ENCODE results near the gene SAMD3.
A peak's percentile ranks its signal among the peaks of the same experiment; 100 is the strongest.
"Not testable (repeated sequence)": the region's sequence is repeated elsewhere in the genome, so short reads cannot be mapped to it uniquely, and the experiment has no call there.

Gene SAMD3

DNA sequence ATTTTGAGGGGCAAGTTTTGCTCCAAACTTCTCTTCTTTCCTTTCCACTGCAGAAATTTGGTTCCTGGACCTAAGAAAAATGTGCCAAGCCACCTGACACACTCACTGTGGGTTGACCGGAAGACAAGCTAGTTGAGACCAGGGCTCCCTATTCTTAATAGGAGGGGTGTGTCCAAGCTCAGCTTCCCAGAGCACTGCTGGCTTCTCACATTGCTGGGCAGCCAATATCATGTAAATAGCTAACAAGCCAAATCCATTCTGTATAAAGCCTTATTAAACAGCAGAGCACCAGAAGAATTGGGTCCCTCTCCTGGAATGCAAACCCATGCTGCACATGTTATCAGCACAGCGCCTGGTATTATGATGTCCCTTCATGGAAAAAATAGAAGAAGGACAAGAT, 17.0 kb upstream of the SAMD3 start:
- H3K9me3 Mint-ChIP-seq: no peaks in the 10 kb centered on the region
- no peak overlapping the region for H3K27ac Mint-ChIP-seq
- DNase-seq (ENCODE audit: low spot score in 2 of 2) (no peak), ATAC-seq (ENCODE audit: low read depth) (no peak)
- H3K4me3 Mint-ChIP-seq: no peak overlapping the region
- no peaks in the 10 kb centered on the region for H3K36me3 Mint-ChIP-seq
- H3K4me1 Mint-ChIP-seq: no peaks in the 10 kb centered on the region
- no peaks in the 10 kb centered on the region for H3K27me3 Mint-ChIP-seq

GRCh38 chr6:130233330-130233729, 10.6 kb upstream of the SAMD3 start:
- no peaks in the 10 kb centered on the region for H3K9me3 Mint-ChIP-seq
- no peaks in the 10 kb centered on the region for H3K27me3 Mint-ChIP-seq
- H3K36me3 Mint-ChIP-seq: no peaks in the 10 kb centered on the region
- ATAC-seq (ENCODE audit: low read depth): no peak
- no peak overlapping the region for H3K4me3 Mint-ChIP-seq
- H3K27ac Mint-ChIP-seq: no peak overlapping the region
- no peak for DNase-seq (ENCODE audit: low spot score in 2 of 2)
- no peaks in the 10 kb centered on the region for H3K4me1 Mint-ChIP-seq

DNA sequence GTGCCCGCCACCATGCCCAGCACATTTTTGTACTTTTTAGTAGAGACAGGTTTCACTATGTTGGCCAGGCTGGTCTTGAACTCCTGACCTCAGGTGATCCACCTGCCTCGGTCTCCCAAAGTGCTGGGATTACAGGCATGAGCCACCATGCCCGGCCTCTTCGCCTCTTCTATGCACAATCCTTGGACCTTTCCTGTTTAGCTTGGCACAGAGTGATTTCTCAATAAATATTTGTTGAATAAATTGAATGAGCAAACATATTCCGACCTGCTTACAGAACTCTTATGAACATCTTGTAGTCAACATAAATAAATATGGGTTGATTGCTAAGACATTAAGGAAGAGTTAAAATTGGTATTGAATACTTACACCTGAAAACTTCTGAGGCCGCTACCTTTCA, 7.8 kb upstream of the SAMD3 start:
- H3K4me1 Mint-ChIP-seq; H3K27me3 Mint-ChIP-seq; H3K9me3 Mint-ChIP-seq; H3K27ac Mint-ChIP-seq; H3K36me3 Mint-ChIP-seq; H3K4me3 Mint-ChIP-seq; ATAC-seq (ENCODE audit: low read depth); DNase-seq (ENCODE audit: low spot score in 2 of 2): not testable (repeated sequence)

GRCh38 chr6:130229645-130230044, 6.9 kb upstream of the SAMD3 start:
- Mint-ChIP-seq H3K4me3 (no peak overlapping the region), H3K9me3 (peaks cover 2% of the 10 kb centered on the region), H3K27me3 (no peaks in the 10 kb centered on the region), H3K36me3 (no peaks in the 10 kb centered on the region), H3K27ac (no peak overlapping the region), H3K4me1 (no peaks in the 10 kb centered on the region)
- ATAC-seq (ENCODE audit: low read depth) (no peak), DNase-seq (ENCODE audit: low spot score in 2 of 2) (no peak)

GRCh38 chr6:130223508-130223907, 757 bp upstream of the SAMD3 start:
- peak; percentile 98 for ATAC-seq (ENCODE audit: low read depth)
- Mint-ChIP-seq H3K36me3 (no peaks in the 10 kb centered on the region), H3K4me1 (peaks cover 7% of the 10 kb centered on the region), H3K27me3 (no peaks in the 10 kb centered on the region), H3K27ac (peak overlapping the region; percentile 35), H3K9me3 (peaks cover 2% of the 10 kb centered on the region), H3K4me3 (peak overlapping the region; percentile 22)
- peak; percentile 23 to 48 for DNase-seq (ENCODE audit: low spot score in 2 of 2)

DNA sequence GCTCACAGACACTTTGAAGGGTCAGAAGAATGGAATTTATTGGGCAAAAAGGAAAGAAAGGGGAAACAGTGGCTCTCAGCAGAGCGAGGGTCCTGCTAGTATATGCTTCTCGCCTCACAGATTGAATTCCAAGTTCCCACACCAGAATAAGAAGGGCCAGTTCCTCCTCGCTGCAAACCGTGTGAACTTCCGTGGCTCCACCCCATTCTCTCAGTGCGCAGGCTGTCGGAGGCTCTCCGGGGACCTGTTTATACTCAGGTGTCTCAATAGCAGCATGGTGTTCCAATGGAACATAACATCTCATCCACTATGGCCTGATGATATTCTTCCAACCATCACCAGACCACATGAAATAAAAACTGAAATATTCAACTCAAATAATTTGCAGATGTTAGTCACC, 4.6 kb downstream of the SAMD3 start:
- no peaks in the 10 kb centered on the region for H3K36me3 Mint-ChIP-seq
- ATAC-seq (ENCODE audit: low read depth) (no peak), DNase-seq (ENCODE audit: low spot score in 2 of 2) (no peak)
- peaks cover 8% of the 10 kb centered on the region for H3K4me1 Mint-ChIP-seq
- no peak overlapping the region for H3K27ac Mint-ChIP-seq
- H3K9me3 Mint-ChIP-seq: no peaks in the 10 kb centered on the region
- peaks cover 3% of the 10 kb centered on the region for H3K27me3 Mint-ChIP-seq
- H3K4me3 Mint-ChIP-seq: no peak overlapping the region

GRCh38 chr6:130216620-130217019, 6.1 kb downstream of the SAMD3 start:
- Mint-ChIP-seq H3K9me3 (no peaks in the 10 kb centered on the region), H3K4me1 (peaks cover 9% of the 10 kb centered on the region), H3K4me3 (no peak overlapping the region), H3K27ac (no peak overlapping the region), H3K36me3 (no peaks in the 10 kb centered on the region), H3K27me3 (peaks cover 4% of the 10 kb centered on the region)
- DNase-seq (ENCODE audit: low spot score in 2 of 2) (no peak), ATAC-seq (ENCODE audit: low read depth) (no peak)

- H3K9me3 Mint-ChIP-seq: no peaks in the 10 kb centered on the region
- peaks cover 9% of the 10 kb centered on the region for H3K4me1 Mint-ChIP-seq
- no peak for DNase-seq (ENCODE audit: low spot score in 2 of 2)
- H3K27me3 Mint-ChIP-seq: peaks cover 4% of the 10 kb centered on the region
- H3K36me3 Mint-ChIP-seq: no peaks in the 10 kb centered on the region
- H3K27ac Mint-ChIP-seq: no peak overlapping the region
- no peak for ATAC-seq (ENCODE audit: low read depth)
- H3K4me3 Mint-ChIP-seq: no peak overlapping the region
Observed at GRCh38 chr6:130215526-130215925, 7.2 kb downstream of the SAMD3 start.

DNA sequence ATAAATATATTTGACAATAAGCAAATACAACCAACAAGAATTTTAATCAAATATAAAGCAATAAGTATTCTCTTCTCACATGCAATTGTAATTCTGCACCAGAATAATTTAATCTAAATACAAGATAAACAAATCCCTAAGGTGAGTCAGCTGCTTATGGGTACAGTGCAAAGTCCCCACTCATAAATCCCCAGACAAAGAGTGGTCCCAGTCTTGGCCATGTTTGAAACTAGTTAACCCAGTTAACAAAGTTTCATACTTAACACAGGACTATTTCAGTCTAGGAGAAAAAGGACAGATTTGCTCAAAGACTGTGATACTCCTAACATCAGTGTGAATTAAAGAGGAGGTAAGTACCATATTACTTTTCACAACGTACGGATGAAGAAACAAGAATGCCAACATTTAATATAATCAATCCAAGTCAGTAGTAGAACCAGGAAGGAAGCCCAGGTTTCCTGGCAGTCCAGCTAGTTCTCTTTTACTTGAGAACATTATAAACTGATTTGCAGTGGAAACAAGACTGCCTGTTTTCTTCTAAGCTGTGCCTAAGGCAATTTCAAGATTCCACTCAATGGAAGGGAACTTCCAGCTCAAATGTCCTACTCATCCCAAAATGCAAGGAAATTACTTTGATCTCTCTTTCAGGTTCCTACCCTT, 10.4 kb downstream of the SAMD3 start:
- Mint-ChIP-seq H3K9me3 (no peaks in the 10 kb centered on the region), H3K4me1 (peaks cover 9% of the 10 kb centered on the region), H3K27me3 (peaks cover 3% of the 10 kb centered on the region), H3K27ac (no peak overlapping the region), H3K4me3 (no peak overlapping the region), H3K36me3 (no peaks in the 10 kb centered on the region)
- ATAC-seq (ENCODE audit: low read depth) (no peak), DNase-seq (ENCODE audit: low spot score in 2 of 2) (no peak)

GRCh38 chr6:130211691-130212090, 11.1 kb downstream of the SAMD3 start:
- Mint-ChIP-seq H3K4me1 (peaks cover 9% of the 10 kb centered on the region), H3K4me3 (no peak overlapping the region), H3K9me3 (no peaks in the 10 kb centered on the region), H3K27me3 (peaks cover 3% of the 10 kb centered on the region), H3K36me3 (no peaks in the 10 kb centered on the region), H3K27ac (no peak overlapping the region)
- ATAC-seq (ENCODE audit: low read depth): no peak
- no peak for DNase-seq (ENCODE audit: low spot score in 2 of 2)

- H3K27me3 Mint-ChIP-seq: peaks cover 1% of the 10 kb centered on the region
- H3K9me3 Mint-ChIP-seq: no peaks in the 10 kb centered on the region
- no peak for DNase-seq (ENCODE audit: low spot score in 2 of 2)
- H3K4me1 Mint-ChIP-seq: peaks cover 8% of the 10 kb centered on the region
- no peak overlapping the region for H3K27ac Mint-ChIP-seq
- H3K36me3 Mint-ChIP-seq: no peaks in the 10 kb centered on the region
- no peak for ATAC-seq (ENCODE audit: low read depth)
- no peak overlapping the region for H3K4me3 Mint-ChIP-seq
Observed at GRCh38 chr6:130207979-130208649, 14.6 kb downstream of the SAMD3 start.

- Mint-ChIP-seq H3K9me3 (no peaks in the 10 kb centered on the region), H3K4me3 (no peak overlapping the region), H3K27me3 (no peaks in the 10 kb centered on the region), H3K36me3 (no peaks in the 10 kb centered on the region), H3K27ac (no peak overlapping the region), H3K4me1 (peaks cover 7% of the 10 kb centered on the region)
- DNase-seq (ENCODE audit: low spot score in 2 of 2) (no peak), ATAC-seq (ENCODE audit: low read depth) (no peak)
Observed at GRCh38 chr6:130206479-130206878, 16.3 kb downstream of the SAMD3 start.

DNA sequence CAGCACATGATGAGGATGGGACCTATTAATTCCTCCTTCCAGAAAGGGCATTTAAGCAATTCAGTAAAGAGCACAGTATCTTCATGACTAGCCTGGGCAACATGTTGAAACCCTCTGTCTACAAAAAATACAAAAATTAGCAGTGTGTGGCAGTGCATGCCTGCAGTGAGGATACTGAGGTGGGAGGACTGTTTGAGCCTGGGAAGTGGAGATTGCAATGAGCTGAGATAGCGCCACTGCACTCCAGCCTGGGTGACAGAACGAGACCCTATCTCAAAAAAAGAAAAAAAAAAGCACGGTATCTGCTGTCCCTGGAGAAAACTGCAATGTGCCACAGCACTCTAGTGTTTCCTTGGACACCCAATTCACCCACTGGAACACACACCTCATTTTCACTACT, 18.4 kb downstream of the SAMD3 start:
- no peaks in the 10 kb centered on the region for H3K27me3 Mint-ChIP-seq
- ATAC-seq (ENCODE audit: low read depth) (no peak), DNase-seq (ENCODE audit: low spot score in 2 of 2) (no peak)
- H3K9me3 Mint-ChIP-seq: peaks cover 3% of the 10 kb centered on the region
- no peak overlapping the region for H3K4me3 Mint-ChIP-seq
- H3K36me3 Mint-ChIP-seq: no peaks in the 10 kb centered on the region
- H3K4me1 Mint-ChIP-seq: peaks cover 7% of the 10 kb centered on the region
- H3K27ac Mint-ChIP-seq: no peak overlapping the region

DNA sequence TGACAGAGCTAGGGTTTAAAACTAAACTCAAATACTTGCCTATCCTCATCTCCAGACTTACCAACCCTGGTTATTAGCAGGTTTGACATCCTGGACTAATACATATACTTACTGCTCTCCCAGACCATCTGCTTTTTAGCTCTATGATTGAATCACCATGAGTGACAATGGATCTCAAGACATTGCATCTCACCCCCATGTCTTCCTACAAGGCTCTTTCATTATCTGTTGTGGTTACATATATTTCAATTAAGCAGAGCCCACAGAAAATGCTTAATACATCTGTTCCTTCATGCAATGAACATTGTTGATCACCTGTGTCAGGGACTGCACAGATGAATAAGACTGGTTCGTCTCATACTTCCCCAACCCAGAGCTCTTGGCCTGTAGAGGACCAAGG, 19.4 kb downstream of the SAMD3 start:
- no peak for ATAC-seq (ENCODE audit: low read depth)
- Mint-ChIP-seq H3K4me1 (peaks cover 7% of the 10 kb centered on the region), H3K27me3 (no peaks in the 10 kb centered on the region), H3K9me3 (peaks cover 3% of the 10 kb centered on the region), H3K27ac (peak overlapping the region; percentile 72), H3K36me3 (no peaks in the 10 kb centered on the region), H3K4me3 (no peak overlapping the region)
- no peak for DNase-seq (ENCODE audit: low spot score in 2 of 2)

- ATAC-seq (ENCODE audit: low read depth) (peak; percentile 84), DNase-seq (ENCODE audit: low spot score in 2 of 2) (no peak)
- Mint-ChIP-seq H3K27ac (peak overlapping the region; percentile 72), H3K4me3 (peak overlapping the region; percentile 4), H3K4me1 (peaks cover 7% of the 10 kb centered on the region), H3K36me3 (no peaks in the 10 kb centered on the region), H3K9me3 (peaks cover 3% of the 10 kb centered on the region), H3K27me3 (no peaks in the 10 kb centered on the region)
Observed at GRCh38 chr6:130202782-130203181, 20.0 kb downstream of the SAMD3 start.
